Measurements from ENCODE around the gene LAMC1.

LAMC1 gene

DNA sequence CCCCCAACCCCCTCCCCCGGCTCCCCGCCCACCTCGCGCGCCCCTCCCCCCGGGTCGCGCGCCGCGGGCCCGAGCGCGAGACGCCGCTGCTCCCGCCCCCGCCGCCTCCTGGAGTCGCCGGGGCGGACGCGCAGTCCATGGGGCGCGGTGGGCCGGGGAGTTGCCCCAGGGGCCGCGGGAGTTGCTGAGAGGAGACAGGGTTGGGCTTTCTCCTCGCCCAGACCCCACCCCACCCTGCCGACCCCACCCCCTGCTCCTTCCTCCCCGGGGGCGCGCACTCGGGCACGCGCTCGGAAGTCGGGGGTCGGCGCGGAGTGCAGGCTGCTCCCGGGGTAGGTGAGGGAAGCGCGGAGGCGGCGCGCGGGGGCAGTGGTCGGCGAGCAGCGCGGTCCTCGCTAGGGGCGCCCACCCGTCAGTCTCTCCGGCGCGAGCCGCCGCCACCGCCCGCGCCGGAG, at the start of gene LAMC1:
Gene LAMC1 (plus strand): TSS at position 275 of the 455 bp plus-strand sequence. CDS start 297 bp downstream, outside the sequence.
- DNase-seq (ENCODE audit: low read depth): no peak

- no peak for DNase-seq (ENCODE audit: low read depth)
Measured at GRCh38 chr1:182974506-182975191, 48.6 kb upstream of the LAMC1 start.

GRCh38 chr1:182977480-182977879, 45.7 kb upstream of the LAMC1 start:
- DNase-seq (ENCODE audit: low read depth): no peak

DNA sequence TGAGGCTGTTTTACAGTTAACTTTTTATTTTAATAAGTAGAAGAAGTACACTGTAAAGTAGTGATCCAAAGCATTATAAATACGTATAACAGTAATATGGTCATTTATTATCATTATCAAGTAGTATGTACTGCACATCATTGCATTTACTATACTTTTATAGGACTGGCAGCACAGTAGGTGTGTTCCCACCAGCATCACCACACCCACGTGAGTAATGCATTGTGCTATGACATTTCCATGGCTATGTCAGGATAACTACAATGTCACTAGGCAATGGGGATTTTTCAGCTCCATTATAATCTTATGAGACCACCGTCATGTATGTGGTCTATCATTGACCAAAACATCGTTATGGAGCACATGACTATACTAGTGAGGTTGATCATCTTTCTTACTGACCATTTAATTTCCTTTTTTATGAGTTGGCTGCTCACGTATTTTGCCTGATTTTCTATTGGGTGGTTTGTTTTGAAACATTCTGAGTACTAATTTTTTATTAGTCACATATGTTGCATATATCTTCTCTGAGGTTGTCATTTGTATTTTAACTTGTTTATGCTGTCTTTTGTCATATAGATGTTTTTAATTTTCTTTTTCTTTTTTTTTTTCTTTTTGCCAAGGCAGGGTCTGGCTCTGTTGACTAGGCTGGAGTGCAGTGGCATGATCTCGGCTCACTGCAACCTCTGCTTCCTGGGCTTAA, 44.9 kb upstream of the LAMC1 start:
- DNase-seq (ENCODE audit: low read depth): no peak

GRCh38 chr1:182984138-182984537, 39.1 kb upstream of the LAMC1 start:
- no peak for DNase-seq (ENCODE audit: low read depth)

- DNase-seq (ENCODE audit: low read depth): no peak
Measured at GRCh38 chr1:182984621-182985020, 38.6 kb upstream of the LAMC1 start.

DNA sequence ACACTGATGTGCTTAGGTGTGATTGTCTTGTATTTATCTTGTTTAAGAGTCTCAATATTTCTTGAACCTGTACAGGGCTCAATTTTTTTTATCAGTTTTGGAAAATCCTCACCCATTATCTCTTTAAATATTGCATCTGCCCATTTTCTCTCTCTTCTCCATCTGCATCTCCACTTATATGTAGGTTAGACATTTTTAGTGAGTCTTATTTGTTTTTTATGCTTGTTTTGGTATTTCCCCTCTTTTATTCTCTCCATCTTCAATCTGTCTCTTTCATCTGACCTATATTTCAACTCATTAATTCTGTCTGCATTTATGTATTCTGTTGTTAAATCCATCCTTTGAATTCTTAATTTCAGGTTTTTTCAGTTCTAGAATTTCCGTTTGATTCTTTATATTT, 37.3 kb upstream of the LAMC1 start:
- no peak for DNase-seq (ENCODE audit: low read depth)

- no peak for DNase-seq (ENCODE audit: low read depth)
Measured at GRCh38 chr1:182990413-182991144, 32.6 kb upstream of the LAMC1 start.

GRCh38 chr1:182993746-182994145, 29.5 kb upstream of the LAMC1 start:
- DNase-seq (ENCODE audit: low read depth): no peak

- DNase-seq (ENCODE audit: low read depth): no peak
Measured at GRCh38 chr1:182995894-182996293, 27.3 kb upstream of the LAMC1 start.

- DNase-seq (ENCODE audit: low read depth): no peak
Measured at GRCh38 chr1:182996816-182997215, 26.4 kb upstream of the LAMC1 start.

- no peak for DNase-seq (ENCODE audit: low read depth)
Measured at GRCh38 chr1:182998482-182998881, 24.7 kb upstream of the LAMC1 start.

DNA sequence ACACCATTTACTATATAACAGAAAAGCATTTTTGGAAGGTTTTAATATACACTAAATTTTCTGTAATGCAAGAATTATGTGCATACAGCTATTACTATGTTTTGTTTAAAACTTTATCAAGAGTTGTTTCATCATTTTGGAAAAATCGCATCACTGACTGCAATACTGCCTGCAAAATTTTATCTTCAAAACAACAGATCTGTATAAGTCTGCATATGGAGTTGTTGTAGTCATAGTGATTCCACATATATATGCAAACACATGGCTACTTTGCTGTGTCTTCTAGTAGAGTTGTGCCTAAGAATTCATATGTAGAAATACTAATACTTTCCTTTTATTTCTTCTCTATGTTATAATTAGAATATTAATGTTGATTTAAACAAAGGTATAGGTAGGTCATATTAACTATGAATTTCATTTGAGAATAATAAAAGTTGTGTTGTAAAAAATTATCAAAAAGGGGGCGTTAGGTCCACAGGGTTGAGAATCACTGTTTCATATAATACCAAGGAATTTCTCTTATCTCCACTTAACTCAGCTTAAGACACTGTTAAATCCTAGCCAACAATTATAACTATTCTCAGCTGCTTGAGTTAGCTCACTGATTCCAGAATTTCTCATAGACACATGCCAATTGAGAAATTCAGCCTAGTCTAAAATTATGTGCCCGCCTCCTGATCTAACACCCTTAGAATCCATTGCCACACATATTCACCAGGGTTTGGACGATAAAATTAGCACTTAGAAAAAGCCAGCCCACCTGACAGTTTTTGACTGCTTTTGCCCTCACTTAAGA, 22.9 kb upstream of the LAMC1 start:
- DNase-seq (ENCODE audit: low read depth): no peak

DNA sequence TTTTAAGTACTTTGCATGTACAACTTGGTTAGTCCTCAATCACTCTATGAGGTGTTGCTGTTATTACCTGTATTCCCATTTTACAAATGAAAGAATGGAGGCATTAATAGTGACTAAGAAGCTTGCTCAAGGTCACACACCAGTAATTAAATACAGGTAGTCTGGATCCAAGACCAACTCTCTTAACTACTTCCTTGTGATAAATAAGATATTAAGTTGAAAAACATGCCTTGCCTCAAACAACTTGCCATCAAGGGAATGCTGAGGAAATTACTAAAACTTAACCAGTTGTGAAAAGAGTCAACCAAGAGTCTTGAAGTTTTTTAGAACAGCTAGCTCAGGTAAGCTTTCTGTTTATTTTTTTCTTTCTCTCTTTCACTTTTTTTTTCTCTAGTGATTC, 21.0 kb upstream of the LAMC1 start:
- DNase-seq (ENCODE audit: low read depth): no peak

DNA sequence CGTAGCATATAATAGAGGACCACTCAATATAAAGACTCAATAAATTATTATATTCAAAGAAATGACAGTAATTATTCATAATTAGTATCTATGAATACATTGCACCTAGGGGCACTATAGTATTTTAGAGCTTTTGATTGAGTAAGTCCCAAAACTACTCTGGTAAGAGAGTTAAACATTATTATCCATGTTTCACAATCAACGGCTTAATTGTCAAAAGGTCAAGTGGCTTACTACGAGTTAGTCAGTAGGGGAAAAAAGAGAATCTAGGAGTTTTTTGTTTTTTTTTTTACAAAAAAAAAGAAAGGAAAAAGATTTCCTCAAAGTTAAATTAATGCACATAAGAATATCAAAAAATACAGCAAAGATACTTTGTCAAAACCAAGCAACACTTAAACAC, 20.4 kb upstream of the LAMC1 start:
- DNase-seq (ENCODE audit: low read depth): no peak

GRCh38 chr1:183003203-183003602, 20.0 kb upstream of the LAMC1 start:
- DNase-seq (ENCODE audit: low read depth): no peak

DNA sequence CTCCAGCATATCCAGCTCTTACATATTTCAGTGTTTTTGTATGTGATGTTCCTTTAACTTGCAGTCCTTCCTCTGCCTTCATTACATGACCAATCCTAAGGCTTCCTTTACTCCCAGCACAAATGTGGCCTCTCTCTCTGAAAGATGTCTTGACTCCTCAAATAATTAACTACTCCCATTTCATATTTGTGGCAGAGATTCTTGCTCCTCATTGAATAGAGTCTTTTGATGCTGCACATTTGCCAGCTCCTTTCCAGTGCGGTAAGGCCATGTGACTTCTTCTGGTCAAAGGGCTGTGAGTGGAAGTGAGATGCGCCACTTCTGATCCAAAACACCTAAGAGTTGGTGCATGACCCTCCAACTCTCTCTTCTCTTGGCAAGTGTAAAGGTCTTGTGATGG, 19.1 kb upstream of the LAMC1 start:
- DNase-seq (ENCODE audit: low read depth): no peak

- no peak for DNase-seq (ENCODE audit: low read depth)
Measured at GRCh38 chr1:183011859-183012258, 11.4 kb upstream of the LAMC1 start.

DNA sequence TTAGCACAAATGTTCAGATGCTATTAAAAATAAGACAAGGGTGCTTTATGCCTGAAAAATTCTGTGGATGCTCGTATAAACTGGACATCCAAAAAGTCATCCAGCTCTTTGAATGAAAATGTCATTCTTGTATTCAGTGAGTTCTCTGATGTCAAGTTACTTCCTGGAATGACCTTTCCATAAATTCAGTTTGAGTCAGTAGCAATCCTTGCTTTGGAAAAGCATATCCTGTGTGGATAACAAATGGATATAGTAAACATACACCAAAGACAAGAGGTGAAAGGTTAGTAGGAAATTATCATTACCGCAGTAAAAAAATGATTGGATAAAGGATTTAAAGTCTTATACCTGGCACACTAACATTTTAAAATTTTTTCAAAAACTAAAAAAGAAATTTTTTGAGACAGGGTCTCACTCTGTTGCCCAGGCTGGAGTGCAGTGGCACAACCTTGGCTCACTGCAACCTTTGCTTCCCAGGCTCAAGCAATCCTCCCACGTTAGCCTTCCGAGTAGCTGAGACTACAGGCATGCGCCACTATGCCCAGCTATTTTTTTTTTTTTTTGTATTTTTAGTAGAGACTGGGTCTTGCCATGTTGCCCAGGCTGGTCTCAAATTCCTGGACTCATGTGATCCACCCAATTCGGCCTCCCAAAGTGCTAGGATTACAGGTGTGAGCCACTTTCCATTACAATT, 10.8 kb upstream of the LAMC1 start:
- no peak for DNase-seq (ENCODE audit: low read depth)

GRCh38 chr1:183019139-183019740, 4.0 kb upstream of the LAMC1 start:
- no peak for DNase-seq (ENCODE audit: low read depth)

GRCh38 chr1:183019860-183020259, 3.4 kb upstream of the LAMC1 start:
- no peak for DNase-seq (ENCODE audit: low read depth)

All from stimulated activated CD8-positive, alpha-beta memory T cell treated with anti-CD3 and anti-CD28 coated beads, Interleukin-15, amount 100 ng/mL, for 24 hours (primary cell).